Coronary artery (tissue), 2 donors: ENCODE results near the gene MBNL1.

ENCODE experiments used
- DNase-seq: peaks from one replicate; pipeline ENCODE4 v3.0.0-alpha.2; 2017; ENCODE audit warnings: low spot score
- H3K27ac ChIP-seq, 2 donors: fragments of 200-600 bp; sonication (generic); one replicate each; pipeline ENCODE4 v1.5.1; 2016 to 2019
- H3K4me3 ChIP-seq: fragments of 200-600 bp; sonication (generic); 2 replicates; pipeline ENCODE4 v1.5.1; 2016; ENCODE audit warnings: mild to moderate bottlenecking, moderate library complexity
- CTCF ChIP-seq: fragments of 200-600 bp; sonication (generic); IDR thresholded peaks from one replicate; pipeline ENCODE4 v1.5.1; 2019; ENCODE audit warnings: antibody characterized with exemption

MBNL1 gene

DNA sequence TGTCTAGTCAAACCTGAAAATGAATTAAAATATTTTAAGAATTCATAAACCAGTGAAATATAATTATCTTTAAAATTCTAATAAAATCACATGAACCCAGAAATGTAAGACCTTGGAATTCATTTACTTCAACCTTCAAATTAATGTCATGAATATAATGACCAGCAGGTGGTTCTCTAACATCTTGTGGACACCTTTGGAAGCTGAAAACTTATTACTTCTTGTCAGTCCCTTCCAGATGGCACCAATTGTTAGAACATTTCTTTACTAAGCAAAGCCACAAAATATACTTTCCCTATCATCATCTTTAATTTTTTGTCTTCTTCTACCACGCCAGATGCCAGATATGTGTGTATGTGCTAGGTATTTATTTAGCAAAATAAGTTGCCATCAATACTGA, 240.0 kb downstream of the MBNL1 start:
- H3K4me3 ChIP-seq, result no peak overlapping the region
- H3K27ac ChIP-seq, result no peak overlapping the region
- TF ChIP-seq CTCF, result no peak
- DNase-seq, result no peak

GRCh38 chr3:152511904-152512303, 243.2 kb downstream of the MBNL1 start:
- TF ChIP-seq CTCF, result no peak
- H3K4me3 ChIP-seq, result no peak overlapping the region
- no peak for DNase-seq
- no peak overlapping the region for H3K27ac ChIP-seq

DNA sequence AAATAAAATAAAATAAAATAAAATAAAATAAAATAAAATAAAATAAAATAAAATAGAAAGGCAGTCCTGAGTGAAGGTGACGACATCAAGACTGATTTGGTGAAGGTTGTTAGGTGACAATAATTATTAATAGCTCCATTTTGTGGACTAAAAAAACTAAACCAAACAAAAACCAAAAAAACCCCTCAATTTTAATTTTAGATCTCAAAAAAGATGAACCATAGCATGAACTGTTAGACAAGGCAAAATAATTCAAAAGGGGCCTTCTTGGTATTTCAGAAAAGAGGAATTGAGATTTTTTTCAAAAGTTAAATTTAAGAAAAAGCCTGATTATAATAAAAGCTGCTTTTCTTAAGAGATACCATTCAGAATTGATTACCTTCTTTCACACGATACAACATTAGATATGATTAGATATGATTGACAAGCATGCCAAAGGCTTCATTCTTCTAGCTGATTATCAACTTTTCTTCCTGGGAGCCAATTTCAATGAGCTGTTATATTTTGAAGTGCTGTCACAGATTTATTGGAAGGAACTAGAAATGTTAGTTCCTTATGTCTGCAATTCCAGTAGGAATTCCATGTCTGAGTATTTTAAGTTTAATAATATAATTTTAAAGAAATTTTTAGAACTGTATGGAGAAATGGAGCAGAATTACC, 244.7 kb downstream of the MBNL1 start:
- Histone ChIP-seq H3K27ac (no peak overlapping the region), H3K4me3 (no peak overlapping the region)
- no peak for DNase-seq
- no peak for TF ChIP-seq CTCF
